H9 (cell line): ENCODE data around the gene YTHDC1. TPM values are rescaled to one million over a fixed set of nuclear protein-coding genes. Genes with fewer than 3 reads are reported as not detected.

ENCODE experiments used
- DNase-seq: peaks from one replicate; pipeline ENCODE4 v3.0.0-alpha.2; 2017
- H2AFZ ChIP-seq: one replicate; pipeline ENCODE4 v1.6.1; 2013; ENCODE audit warnings: mild to moderate bottlenecking, low read length, control low read depth, moderate library complexity
- H2AK5ac ChIP-seq: 2 replicates; pipeline ENCODE4 v1.6.1; 2013; ENCODE audit warnings: low read length, control low read depth, mixed read lengths; ENCODE audit not compliant: insufficient read length
- H2BK120ac ChIP-seq: one replicate; pipeline ENCODE4 v1.6.1; 2013; ENCODE audit warnings: low read depth, mild to moderate bottlenecking, low read length, control low read depth, inconsistent platforms; ENCODE audit not compliant: poor library complexity, severe bottlenecking
- H2BK12ac ChIP-seq: 2 replicates; pipeline ENCODE4 v1.6.1; 2013; ENCODE audit warnings: low read length, control low read depth, mixed read lengths, low read depth; ENCODE audit not compliant: insufficient read length
- H2BK15ac ChIP-seq: 2 replicates; pipeline ENCODE4 v1.6.1; 2013; ENCODE audit warnings: low read depth, low read length, control low read depth
- H2BK20ac ChIP-seq: one replicate; pipeline ENCODE4 v1.6.1; 2013; ENCODE audit warnings: low read depth, mild to moderate bottlenecking, low read length, control low read depth, inconsistent platforms; ENCODE audit not compliant: poor library complexity, severe bottlenecking
- H2BK5ac ChIP-seq: 2 replicates; pipeline ENCODE4 v1.6.1; 2013; ENCODE audit warnings: low read length, control low read depth, mixed read lengths; ENCODE audit not compliant: insufficient read length
- H3K14ac ChIP-seq: 2 replicates; pipeline ENCODE4 v1.6.1; 2013; ENCODE audit warnings: low read length, control low read depth; ENCODE audit not compliant: insufficient read depth
- H3K18ac ChIP-seq: 2 replicates; pipeline ENCODE4 v1.6.1; 2013; ENCODE audit warnings: low read depth, mild to moderate bottlenecking, mixed read lengths, low read length, control low read depth; ENCODE audit not compliant: insufficient read length
- H3K23ac ChIP-seq: 2 replicates; pipeline ENCODE4 v1.6.1; 2013; ENCODE audit warnings: low read length, control low read depth, mixed read lengths, low read depth; ENCODE audit not compliant: insufficient read length
- H3K23me2 ChIP-seq: 2 replicates; pipeline ENCODE4 v1.6.1; 2013; ENCODE audit warnings: low read depth, mild to moderate bottlenecking, mixed read lengths, low read length, control low read depth; ENCODE audit not compliant: insufficient read length, poor library complexity, severe bottlenecking
- H3K27ac ChIP-seq: 2 replicates; pipeline ENCODE4 v1.5.1; 2013; ENCODE audit warnings: low read length, control low read depth, mixed read lengths, low read depth; ENCODE audit not compliant: insufficient read length
- H3K27me3 ChIP-seq: 2 replicates; pipeline ENCODE4 v1.6.1; 2013; ENCODE audit warnings: low read length, control low read depth, inconsistent platforms; ENCODE audit not compliant: insufficient read depth
- H3K4ac ChIP-seq: 2 replicates; pipeline ENCODE4 v1.6.1; 2013; ENCODE audit warnings: low read depth, mild to moderate bottlenecking, control low read depth, inconsistent platforms, low read length, moderate library complexity
- H3K4me1 ChIP-seq: 2 replicates; pipeline ENCODE4 v1.6.1; 2013; ENCODE audit warnings: low read length, control low read depth, inconsistent platforms; ENCODE audit not compliant: insufficient read depth
- H3K4me2 ChIP-seq: 2 replicates; pipeline ENCODE4 v1.6.1; 2013; ENCODE audit warnings: low read length, control low read depth, mixed read lengths; ENCODE audit not compliant: insufficient read length, insufficient read depth
- H3K56ac ChIP-seq: 2 replicates; pipeline ENCODE4 v1.6.1; 2013; ENCODE audit warnings: low read depth, mild to moderate bottlenecking, mixed read lengths, low read length, control low read depth; ENCODE audit not compliant: insufficient read length
- H3K79me1 ChIP-seq: 2 replicates; pipeline ENCODE4 v1.6.1; 2013; ENCODE audit warnings: low read depth, mild to moderate bottlenecking, moderate library complexity, low read length, control low read depth, inconsistent platforms; ENCODE audit not compliant: insufficient read depth, poor library complexity, severe bottlenecking
- H3K79me2 ChIP-seq: 2 replicates; pipeline ENCODE4 v1.6.1; 2013; ENCODE audit warnings: low read length, control low read depth, inconsistent platforms; ENCODE audit not compliant: insufficient read depth
- H3K9ac ChIP-seq: 2 replicates; pipeline ENCODE4 v1.6.1; 2013; ENCODE audit warnings: low read length, control low read depth, mixed read lengths; ENCODE audit not compliant: insufficient read length; ENCODE audit errors: extremely low read depth
- H3K9me3 ChIP-seq: one replicate; pipeline ENCODE4 v1.6.1; 2013; ENCODE audit warnings: low read depth, low read length, inconsistent platforms; ENCODE audit not compliant: control insufficient read depth
- H3T11ph ChIP-seq: one replicate; pipeline ENCODE4 v1.6.1; 2013; ENCODE audit warnings: mild to moderate bottlenecking, low read length, control low read depth, inconsistent platforms
- H4K20me1 ChIP-seq: one replicate; pipeline ENCODE4 v1.6.1; 2013; ENCODE audit not compliant: control insufficient read depth, insufficient read length, insufficient read depth
- H4K5ac ChIP-seq: 2 replicates; pipeline ENCODE4 v1.6.1; 2013; ENCODE audit warnings: low read depth, mild to moderate bottlenecking, mixed read lengths, low read length, control low read depth; ENCODE audit not compliant: insufficient read length
- H4K8ac ChIP-seq: replicated peaks from 2 replicates; pipeline ENCODE4 v1.6.1; 2013; ENCODE audit warnings: low read length, control low read depth, mixed read lengths, low read depth; ENCODE audit not compliant: insufficient read length
- H4K91ac ChIP-seq: 2 replicates; pipeline ENCODE4 v1.6.1; 2013; ENCODE audit warnings: low read depth, mild to moderate bottlenecking, moderate library complexity, mixed read lengths, low read length, control low read depth; ENCODE audit not compliant: insufficient read length
- H3K27ac Mint-ChIP-seq, 3 experiments: 2 replicates in 2 of 3; 3 replicates in 1 of 3; pipeline ENCODE4 v1.8.0; 2020 to 2021; ENCODE audit warnings: mixed read lengths in 3 of 3, mild to moderate bottlenecking in 1 of 3, moderate library complexity in 1 of 3
- H3K27me3 Mint-ChIP-seq: 2 replicates; pipeline ENCODE4 v1.8.0; 2021; ENCODE audit warnings: low read depth, mild to moderate bottlenecking, moderate library complexity, mixed read lengths
- H3K36me3 Mint-ChIP-seq, 3 experiments: 2 replicates in 2 of 3; 3 replicates in 1 of 3; pipeline ENCODE4 v1.8.0; 2020 to 2021; ENCODE audit warnings: low read depth in 3 of 3, mixed read lengths in 3 of 3; ENCODE audit not compliant: insufficient read depth in 1 of 3
- H3K4me1 Mint-ChIP-seq, 2 experiments: 2 replicates each; pipeline ENCODE4 v1.8.0; 2020; ENCODE audit warnings: mixed read lengths in 2 of 2
- H3K4me3 Mint-ChIP-seq, 2 experiments: 2 replicates in 1 of 2; 3 replicates in 1 of 2; pipeline ENCODE4 v1.8.0; 2020 to 2021; ENCODE audit warnings: mild to moderate bottlenecking in 2 of 2, mixed read lengths in 2 of 2, moderate library complexity in 1 of 2
- H3K9me3 Mint-ChIP-seq, 2 experiments: 2 replicates in 1 of 2; 3 replicates in 1 of 2; pipeline ENCODE4 v1.8.0; 2020; ENCODE audit warnings: mild to moderate bottlenecking in 2 of 2, mixed read lengths in 2 of 2, moderate library complexity in 1 of 2
- WGBS: extraction: QIAGEN DNeasy Blood & Tissue Kit; methylation state at CpG from one replicate; pipeline ENCODE4 v1.1.7; 2013; ENCODE audit warnings: missing lambda C conversion rate, low lambda C conversion rate, mixed read lengths; ENCODE audit not compliant: insufficient read length; ENCODE audit errors: extremely low coverage; 5-methylcytosine and 5-hydroxymethylcytosine counted together
- total RNA-seq: library from RNA; stranded (reverse); gene quantifications from 2 replicates; pipeline ENCODE4 v1.2.1, GENCODE V29; 2021
- TF ChIP-seq, protein P1 (sequence below): fragments of 200-600 bp; sonication (generic); conservative IDR thresholded peaks from 3 replicates; pipeline ENCODE4 v1.8.0; 2021; ENCODE audit warnings: antibody characterized with exemption, mild to moderate bottlenecking

Gene YTHDC1
- total RNA-seq, 1 experiment from 2014 or later, result 158 TPM

DNA sequence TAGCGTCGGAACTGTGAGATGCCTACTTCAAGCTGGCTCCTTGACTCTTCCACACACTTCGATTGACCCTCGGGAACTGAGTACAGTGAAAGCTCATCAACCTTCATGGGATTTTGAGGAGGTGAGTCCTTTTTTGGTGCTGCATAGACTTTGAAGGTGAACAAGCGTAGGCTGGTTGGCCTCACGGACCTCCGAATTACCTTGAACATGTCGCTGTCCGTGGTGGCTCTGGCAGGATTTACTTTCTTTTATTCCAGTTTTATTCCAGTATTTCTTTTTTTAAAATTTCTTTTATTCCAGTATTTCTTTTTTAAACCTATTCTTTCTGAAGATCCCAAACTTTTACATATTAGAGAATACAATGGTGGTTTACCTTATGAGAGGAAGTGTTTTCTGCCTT lies 45.2 kb downstream of the YTHDC1 start:
- H3K56ac ChIP-seq, result no peak overlapping the region
- H2BK12ac ChIP-seq, result no peak overlapping the region
- no peaks in the 10 kb centered on the region for H3K27me3 ChIP-seq
- H3K4me1 ChIP-seq, result no peaks in the 10 kb centered on the region
- H3K27ac Mint-ChIP-seq, result no peak overlapping the region
- H4K91ac ChIP-seq, result no peak overlapping the region
- H4K5ac ChIP-seq, result no peak overlapping the region
- TF ChIP-seq, protein P1, sequence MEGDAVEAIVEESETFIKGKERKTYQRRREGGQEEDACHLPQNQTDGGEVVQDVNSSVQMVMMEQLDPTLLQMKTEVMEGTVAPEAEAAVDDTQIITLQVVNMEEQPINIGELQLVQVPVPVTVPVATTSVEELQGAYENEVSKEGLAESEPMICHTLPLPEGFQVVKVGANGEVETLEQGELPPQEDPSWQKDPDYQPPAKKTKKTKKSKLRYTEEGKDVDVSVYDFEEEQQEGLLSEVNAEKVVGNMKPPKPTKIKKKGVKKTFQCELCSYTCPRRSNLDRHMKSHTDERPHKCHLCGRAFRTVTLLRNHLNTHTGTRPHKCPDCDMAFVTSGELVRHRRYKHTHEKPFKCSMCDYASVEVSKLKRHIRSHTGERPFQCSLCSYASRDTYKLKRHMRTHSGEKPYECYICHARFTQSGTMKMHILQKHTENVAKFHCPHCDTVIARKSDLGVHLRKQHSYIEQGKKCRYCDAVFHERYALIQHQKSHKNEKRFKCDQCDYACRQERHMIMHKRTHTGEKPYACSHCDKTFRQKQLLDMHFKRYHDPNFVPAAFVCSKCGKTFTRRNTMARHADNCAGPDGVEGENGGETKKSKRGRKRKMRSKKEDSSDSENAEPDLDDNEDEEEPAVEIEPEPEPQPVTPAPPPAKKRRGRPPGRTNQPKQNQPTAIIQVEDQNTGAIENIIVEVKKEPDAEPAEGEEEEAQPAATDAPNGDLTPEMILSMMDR, result no peak
- no peaks in the 10 kb centered on the region for H3K9me3 ChIP-seq
- no peak for DNase-seq
- H3K23ac ChIP-seq, result no peak overlapping the region
- no peaks in the 10 kb centered on the region for H3K9me3 Mint-ChIP-seq
- H4K8ac ChIP-seq, result no peak overlapping the region
- no peak overlapping the region for H3T11ph ChIP-seq
- H3K27me3 Mint-ChIP-seq, result no peaks in the 10 kb centered on the region
- H3K9ac ChIP-seq, result no peak overlapping the region
- H2AK5ac ChIP-seq, result no peak overlapping the region
- H3K14ac ChIP-seq, result no peak overlapping the region
- H3K4me1 Mint-ChIP-seq, result no peaks in the 10 kb centered on the region
- no peaks in the 10 kb centered on the region; a peak in 1 of 7 replicates for H3K36me3 Mint-ChIP-seq
- no peaks in the 10 kb centered on the region for H3K79me1 ChIP-seq
- no peak overlapping the region for H2AFZ ChIP-seq
- no peak overlapping the region for H3K4me3 Mint-ChIP-seq
- H2BK5ac ChIP-seq, result no peak overlapping the region
- no peaks in the 10 kb centered on the region for H3K79me2 ChIP-seq
- no peak overlapping the region for H3K18ac ChIP-seq
- H3K4me2 ChIP-seq, result no peak overlapping the region
- H3K27ac ChIP-seq, result no peak overlapping the region
- H3K23me2 ChIP-seq, result no peaks in the 10 kb centered on the region
- H2BK20ac ChIP-seq, result no peak overlapping the region
- H2BK120ac ChIP-seq, result no peak overlapping the region
- H3K4ac ChIP-seq, result no peak overlapping the region
- H4K20me1 ChIP-seq, result no peaks in the 10 kb centered on the region
- H2BK15ac ChIP-seq, result no peak overlapping the region
- no CpG with 5 or more reads among the region's 9 CpGs for WGBS
